Gastroesophageal sphincter (tissue), 3 donors: ENCODE results near the gene EP300.

Experiments
- EP300 ChIP-seq: sonication (generic); formaldehyde crosslinking; IDR thresholded peaks from one replicate; pipeline ENCODE4 v1.6.1; 2017; ENCODE audit warnings: antibody characterized with exemption, mild to moderate bottlenecking
- POLR2A ChIP-seq, 2 donors: fragments of 450-650 bp; IDR thresholded peaks; one replicate each; pipeline ENCODE4 v1.6.1; 2017; ENCODE audit warnings: antibody characterized with exemption in 2 of 2, mild to moderate bottlenecking in 2 of 2, moderate library complexity in 1 of 2
- POLR2AphosphoS5 ChIP-seq: sonication (generic); formaldehyde crosslinking; IDR thresholded peaks from one replicate; pipeline ENCODE4 v1.6.1; 2017; ENCODE audit warnings: antibody characterized with exemption
- TF ChIP-seq, protein P1 (sequence below), 4 experiments: fragments of 200-600 bp in 2 of 4; fragments of 450-650 bp in 2 of 4; sonication (generic) in 1 of 4; IDR thresholded peaks; one replicate each; pipeline ENCODE4 v1.5.1; 2017 to 2019; ENCODE audit warnings: antibody characterized with exemption in 4 of 4, mild to moderate bottlenecking in 2 of 4, moderate library complexity in 2 of 4

DNA sequence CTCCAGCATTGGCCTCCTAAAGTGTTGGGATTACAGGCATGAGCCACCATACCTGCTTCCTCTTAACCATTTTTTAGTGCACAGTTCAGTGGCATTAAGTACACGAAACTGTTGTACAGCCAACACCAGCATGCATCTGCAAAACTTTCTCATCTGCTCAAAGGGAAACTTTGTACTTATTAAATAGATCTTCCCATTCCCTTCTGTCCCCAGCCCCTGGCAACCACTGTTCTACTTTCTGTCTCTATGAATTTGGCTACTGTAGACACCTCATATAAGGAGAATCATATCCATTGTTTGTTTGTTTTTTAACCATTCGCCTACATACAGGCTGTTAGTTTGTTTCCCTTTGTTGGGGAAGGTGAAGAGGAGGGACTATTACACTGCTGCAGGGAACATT is 6.5 kb upstream of the EP300 start:
- TF ChIP-seq POLR2AphosphoS5 (no peak), EP300 (no peak), POLR2A (IDR thresholded peaks at IDR 0.05) (no peak)
- TF ChIP-seq, protein P1, sequence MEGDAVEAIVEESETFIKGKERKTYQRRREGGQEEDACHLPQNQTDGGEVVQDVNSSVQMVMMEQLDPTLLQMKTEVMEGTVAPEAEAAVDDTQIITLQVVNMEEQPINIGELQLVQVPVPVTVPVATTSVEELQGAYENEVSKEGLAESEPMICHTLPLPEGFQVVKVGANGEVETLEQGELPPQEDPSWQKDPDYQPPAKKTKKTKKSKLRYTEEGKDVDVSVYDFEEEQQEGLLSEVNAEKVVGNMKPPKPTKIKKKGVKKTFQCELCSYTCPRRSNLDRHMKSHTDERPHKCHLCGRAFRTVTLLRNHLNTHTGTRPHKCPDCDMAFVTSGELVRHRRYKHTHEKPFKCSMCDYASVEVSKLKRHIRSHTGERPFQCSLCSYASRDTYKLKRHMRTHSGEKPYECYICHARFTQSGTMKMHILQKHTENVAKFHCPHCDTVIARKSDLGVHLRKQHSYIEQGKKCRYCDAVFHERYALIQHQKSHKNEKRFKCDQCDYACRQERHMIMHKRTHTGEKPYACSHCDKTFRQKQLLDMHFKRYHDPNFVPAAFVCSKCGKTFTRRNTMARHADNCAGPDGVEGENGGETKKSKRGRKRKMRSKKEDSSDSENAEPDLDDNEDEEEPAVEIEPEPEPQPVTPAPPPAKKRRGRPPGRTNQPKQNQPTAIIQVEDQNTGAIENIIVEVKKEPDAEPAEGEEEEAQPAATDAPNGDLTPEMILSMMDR (IDR thresholded peaks at IDR 0.05): no peak
